Astrocyte of the spinal cord (primary cell): ENCODE measurements around the gene OLA1.

ENCODE experiments used
- DNase-seq: peaks from one replicate; pipeline ENCODE4 v3.0.0; 2011; ENCODE audit warnings: low read depth, low spot score
- H3K4me3 ChIP-seq: 2 replicates; pipeline ENCODE4 v1.5.1; 2011; ENCODE audit warnings: low read depth, mild to moderate bottlenecking, low read length, moderate library complexity
- in situ Hi-C: cut with HindIII; loops from 2 replicates; pipeline ENCODE4 v1.10.0; 2017; ENCODE audit warnings: low sequenced_read_pairs
- TF ChIP-seq, protein P1 (sequence below): IDR thresholded peaks from 2 replicates; pipeline ENCODE4 v1.5.1; 2012; ENCODE audit warnings: low read depth, mild to moderate bottlenecking, low read length, inconsistent platforms

Gene OLA1

DNA sequence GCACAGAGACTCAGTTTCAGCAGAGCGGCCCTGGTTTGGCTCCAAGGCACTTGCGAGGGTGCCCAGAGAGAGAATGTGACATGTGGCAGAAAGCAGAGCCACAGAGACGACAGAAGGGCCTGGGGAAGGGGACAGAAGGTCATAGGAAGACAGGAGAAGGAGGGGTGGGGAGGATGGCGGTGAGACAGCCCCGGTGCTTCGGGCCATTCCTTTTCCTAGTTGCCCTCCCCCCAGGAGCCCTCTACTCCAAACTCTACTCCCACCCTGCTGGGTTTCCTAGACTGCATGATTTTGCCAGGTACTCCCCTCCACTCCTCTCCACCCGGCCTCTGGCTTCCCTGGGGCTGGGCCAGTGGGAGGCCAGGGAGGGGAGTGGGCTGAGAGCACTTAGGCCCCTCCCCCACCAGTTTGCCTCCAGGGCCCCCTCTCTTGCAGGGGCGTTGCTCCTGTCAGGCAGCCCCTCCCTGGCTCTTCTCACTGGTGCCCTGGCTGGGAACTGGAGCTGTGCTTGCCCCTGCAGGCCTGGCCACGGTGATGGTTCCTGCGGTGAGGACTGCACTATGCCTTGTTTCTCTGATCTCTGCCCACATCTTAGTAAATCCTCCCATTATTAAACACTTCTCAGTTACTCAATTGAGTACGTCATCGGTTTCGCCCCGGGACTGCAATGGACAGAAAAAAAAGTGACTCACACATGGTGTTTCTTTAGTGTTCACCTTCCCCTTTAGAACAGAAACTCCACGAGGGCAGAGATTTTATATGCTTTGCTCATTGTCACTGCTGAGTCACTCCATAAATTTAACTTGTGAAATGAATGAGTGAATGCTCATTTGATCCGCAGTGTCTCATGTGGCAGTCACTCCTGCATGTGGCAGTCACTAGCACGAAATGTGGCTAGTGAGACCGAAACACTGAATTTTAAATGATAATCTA lies 224.5 kb downstream of the OLA1 start:
- in situ Hi-C loops: no loop called here
- H3K4me3 ChIP-seq: no peak overlapping the region
- DNase-seq: peak; percentile 94
- TF ChIP-seq, protein P1, sequence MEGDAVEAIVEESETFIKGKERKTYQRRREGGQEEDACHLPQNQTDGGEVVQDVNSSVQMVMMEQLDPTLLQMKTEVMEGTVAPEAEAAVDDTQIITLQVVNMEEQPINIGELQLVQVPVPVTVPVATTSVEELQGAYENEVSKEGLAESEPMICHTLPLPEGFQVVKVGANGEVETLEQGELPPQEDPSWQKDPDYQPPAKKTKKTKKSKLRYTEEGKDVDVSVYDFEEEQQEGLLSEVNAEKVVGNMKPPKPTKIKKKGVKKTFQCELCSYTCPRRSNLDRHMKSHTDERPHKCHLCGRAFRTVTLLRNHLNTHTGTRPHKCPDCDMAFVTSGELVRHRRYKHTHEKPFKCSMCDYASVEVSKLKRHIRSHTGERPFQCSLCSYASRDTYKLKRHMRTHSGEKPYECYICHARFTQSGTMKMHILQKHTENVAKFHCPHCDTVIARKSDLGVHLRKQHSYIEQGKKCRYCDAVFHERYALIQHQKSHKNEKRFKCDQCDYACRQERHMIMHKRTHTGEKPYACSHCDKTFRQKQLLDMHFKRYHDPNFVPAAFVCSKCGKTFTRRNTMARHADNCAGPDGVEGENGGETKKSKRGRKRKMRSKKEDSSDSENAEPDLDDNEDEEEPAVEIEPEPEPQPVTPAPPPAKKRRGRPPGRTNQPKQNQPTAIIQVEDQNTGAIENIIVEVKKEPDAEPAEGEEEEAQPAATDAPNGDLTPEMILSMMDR: no peak
